AG04450 (cell line): ENCODE measurements around the gene GET3. TPM values are rescaled to one million over a fixed set of nuclear protein-coding genes. Genes with fewer than 3 reads are reported as not detected.

Experiments
- CTCF ChIA-PET: fragments of 300-600, 350-600 bp; formaldehyde crosslinking; extraction: SDS; loops from one replicate; lab custom pipeline; 2022; ENCODE audit warnings: antibody characterized with exemption, inconsistent platforms; lab: Charles Lee
- POLR2A ChIA-PET: fragments of 350-600 bp; formaldehyde crosslinking; extraction: SDS; loops from one replicate; lab custom pipeline; 2021; ENCODE audit warnings: antibody characterized with exemption, inconsistent platforms; lab: Yijun Ruan, JAX
- DNase-seq: peaks from one replicate; pipeline ENCODE4 v3.0.0-alpha.2; 2011; ENCODE audit warnings: low read depth, low spot score
- H3K27ac ChIP-seq: one replicate; pipeline ENCODE4 v1.5.1; 2012; ENCODE audit warnings: low read depth, low read length, control low read depth
- H3K27me3 ChIP-seq: one replicate; pipeline ENCODE4 v1.6.0; 2012; ENCODE audit warnings: low read length; ENCODE audit not compliant: control insufficient read depth, insufficient read depth
- H3K4me3 ChIP-seq: 2 replicates; pipeline ENCODE4 v1.5.1; 2011; ENCODE audit warnings: mild to moderate bottlenecking, low read depth, low read length, control low read depth
- H3K9me3 ChIP-seq: 2 replicates; pipeline ENCODE4 v1.5.1; 2012; ENCODE audit warnings: low read length; ENCODE audit not compliant: control insufficient read depth, insufficient read depth
- polyA plus RNA-seq: library from polyadenylated mRNA; depleted of rRNA; stranded (reverse); fragments of >200 nt; gene quantifications from 2 replicates; pipeline ENCODE4 v1.2.3, GENCODE V29; 2011
- TF ChIP-seq, protein P1 (sequence below): IDR thresholded peaks from 2 replicates; pipeline ENCODE4 v1.5.1; 2011; ENCODE audit warnings: low read depth, low read length, control low read depth, inconsistent platforms

The GET3 gene
- polyA plus RNA-seq, 1 experiment: 114 TPM

DNA sequence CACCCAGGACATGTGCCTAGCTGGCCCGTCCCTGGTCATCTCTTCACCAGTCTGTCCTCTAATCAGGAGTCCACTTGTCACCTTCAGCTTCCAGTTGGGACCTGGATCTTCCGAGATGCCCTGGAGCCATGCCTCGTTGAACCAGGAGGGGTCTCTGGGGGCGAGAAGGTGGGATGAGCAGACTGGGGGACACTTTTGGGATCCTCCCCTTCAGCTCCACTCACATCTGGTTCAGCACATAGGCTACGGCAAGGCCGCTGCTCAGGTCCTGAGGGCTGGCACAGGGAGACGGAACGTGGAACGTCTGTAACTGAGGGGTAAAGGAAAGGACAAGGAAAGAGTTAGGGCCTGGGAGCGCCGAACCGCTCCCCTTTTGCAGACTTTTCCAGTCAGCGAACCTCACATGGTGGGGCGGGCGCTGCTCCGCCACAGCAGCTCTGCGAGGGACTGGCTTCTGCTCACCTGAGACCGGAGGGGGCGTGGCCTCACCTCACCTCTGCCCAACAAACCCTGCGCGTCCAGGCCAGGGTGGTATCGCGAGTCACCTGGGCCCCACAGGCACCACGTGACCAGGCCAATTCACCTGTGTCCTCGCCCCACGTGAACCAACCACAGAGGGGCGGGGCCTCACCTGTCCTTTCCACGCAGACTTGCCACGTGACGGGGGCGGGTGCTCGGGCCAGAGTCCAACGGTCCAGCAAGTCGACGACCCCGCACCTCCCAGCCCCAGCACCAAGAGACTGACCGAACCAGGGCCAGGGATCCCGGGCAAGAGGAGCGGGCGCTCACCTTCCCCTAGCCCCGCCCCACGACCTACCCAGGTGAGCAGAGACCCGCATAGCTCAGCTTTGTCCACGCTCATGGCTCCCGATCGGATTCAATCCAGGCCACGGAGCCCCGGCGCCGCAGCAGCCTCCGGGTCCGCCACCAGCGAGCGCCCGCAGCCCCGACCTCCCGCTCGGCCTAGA is 37.6 kb downstream of the GET3 start, which contains the start of gene HOOK2:
TSS of gene HOOK2 (minus strand) at position 965 of the 968 bp plus-strand sequence. CDS start at position 862, 103 bp downstream.
- H3K9me3 ChIP-seq: peaks cover 3% of the 10 kb centered on the region; the same call in 1 of the 2 replicates
- H3K27ac ChIP-seq: no peak within 1 kb of the TSS
- POLR2A ChIA-PET: interaction anchor here (0.7 to 3.0 kb wide), 3 partner anchors 17 to 37 kb away, joined by 3 to 17 read pairs (median 7); partner anchors contain the start of gene JUNB
- H3K27me3 ChIP-seq: no peaks in the 10 kb centered on the region
- H3K4me3 ChIP-seq: peak within 1 kb of the TSS; percentile 84
- CTCF ChIA-PET: interaction anchor here (0.9 to 7.5 kb wide), 4 partner anchors 10 to 22 kb away, joined by 4 to 92 read pairs (median 31); no protein-coding TSS in a partner anchor
- TF ChIP-seq, protein P1, sequence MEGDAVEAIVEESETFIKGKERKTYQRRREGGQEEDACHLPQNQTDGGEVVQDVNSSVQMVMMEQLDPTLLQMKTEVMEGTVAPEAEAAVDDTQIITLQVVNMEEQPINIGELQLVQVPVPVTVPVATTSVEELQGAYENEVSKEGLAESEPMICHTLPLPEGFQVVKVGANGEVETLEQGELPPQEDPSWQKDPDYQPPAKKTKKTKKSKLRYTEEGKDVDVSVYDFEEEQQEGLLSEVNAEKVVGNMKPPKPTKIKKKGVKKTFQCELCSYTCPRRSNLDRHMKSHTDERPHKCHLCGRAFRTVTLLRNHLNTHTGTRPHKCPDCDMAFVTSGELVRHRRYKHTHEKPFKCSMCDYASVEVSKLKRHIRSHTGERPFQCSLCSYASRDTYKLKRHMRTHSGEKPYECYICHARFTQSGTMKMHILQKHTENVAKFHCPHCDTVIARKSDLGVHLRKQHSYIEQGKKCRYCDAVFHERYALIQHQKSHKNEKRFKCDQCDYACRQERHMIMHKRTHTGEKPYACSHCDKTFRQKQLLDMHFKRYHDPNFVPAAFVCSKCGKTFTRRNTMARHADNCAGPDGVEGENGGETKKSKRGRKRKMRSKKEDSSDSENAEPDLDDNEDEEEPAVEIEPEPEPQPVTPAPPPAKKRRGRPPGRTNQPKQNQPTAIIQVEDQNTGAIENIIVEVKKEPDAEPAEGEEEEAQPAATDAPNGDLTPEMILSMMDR: no peak
- no peak for DNase-seq

DNA sequence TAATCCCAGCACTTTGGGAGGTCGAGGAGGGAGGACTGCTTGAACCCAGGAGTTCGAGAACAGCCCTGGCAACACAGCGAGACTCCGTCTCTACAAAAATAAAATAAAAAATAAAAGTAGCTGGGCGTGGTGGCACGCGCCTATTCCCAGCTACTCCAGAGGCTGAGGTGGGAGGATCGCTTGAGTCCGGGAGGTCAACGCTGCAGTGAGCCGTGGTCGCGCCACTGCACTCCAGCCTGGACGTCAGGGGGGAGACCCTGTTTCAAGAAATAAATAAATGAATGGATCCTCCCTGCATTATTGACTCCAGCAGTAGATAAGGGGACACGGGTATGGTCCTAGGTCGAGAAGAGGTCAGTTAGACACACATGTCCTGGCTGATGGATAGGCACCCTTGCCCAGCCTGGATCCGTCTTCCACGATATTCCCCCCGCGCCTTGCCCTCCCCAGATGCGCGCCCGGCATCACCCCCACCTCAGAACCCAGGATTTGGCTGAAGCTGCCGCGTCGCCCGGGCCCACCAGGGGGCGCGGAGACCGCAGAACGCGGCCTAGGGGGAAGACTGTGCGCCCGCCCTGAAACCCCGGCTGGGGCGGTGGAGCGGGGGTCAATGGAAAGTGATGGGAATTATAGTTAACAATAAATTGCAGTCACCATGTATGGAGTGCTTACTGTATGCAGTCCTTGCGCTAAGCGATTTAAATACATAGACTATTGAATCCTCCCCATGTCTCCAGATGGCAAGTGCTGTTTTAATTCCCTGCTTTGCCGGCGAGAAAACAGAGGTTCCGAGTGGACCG is 40.1 kb downstream of the GET3 start:
- CTCF ChIA-PET: interaction anchor here (0.7 to 7.5 kb wide), 12 partner anchors 11 to 200 kb away, joined by 3 to 92 read pairs (median 5); partner anchors contain the start of gene JUNB
- H3K9me3 ChIP-seq: peaks cover 3% of the 10 kb centered on the region; the same call in 1 of the 2 replicates
- DNase-seq: no peak
- peak overlapping the region; percentile 98 for H3K27ac ChIP-seq
- POLR2A ChIA-PET: interaction anchor here (0.6 to 2.9 kb wide), 6 partner anchors 11 to 165 kb away, joined by 6 to 157 read pairs (median 15); partner anchors contain the start of genes FBXW9 and JUNB
- TF ChIP-seq, protein P1: peak; percentile 88
- H3K27me3 ChIP-seq: no peaks in the 10 kb centered on the region
- peak overlapping the region; percentile 68 for H3K4me3 ChIP-seq

DNA sequence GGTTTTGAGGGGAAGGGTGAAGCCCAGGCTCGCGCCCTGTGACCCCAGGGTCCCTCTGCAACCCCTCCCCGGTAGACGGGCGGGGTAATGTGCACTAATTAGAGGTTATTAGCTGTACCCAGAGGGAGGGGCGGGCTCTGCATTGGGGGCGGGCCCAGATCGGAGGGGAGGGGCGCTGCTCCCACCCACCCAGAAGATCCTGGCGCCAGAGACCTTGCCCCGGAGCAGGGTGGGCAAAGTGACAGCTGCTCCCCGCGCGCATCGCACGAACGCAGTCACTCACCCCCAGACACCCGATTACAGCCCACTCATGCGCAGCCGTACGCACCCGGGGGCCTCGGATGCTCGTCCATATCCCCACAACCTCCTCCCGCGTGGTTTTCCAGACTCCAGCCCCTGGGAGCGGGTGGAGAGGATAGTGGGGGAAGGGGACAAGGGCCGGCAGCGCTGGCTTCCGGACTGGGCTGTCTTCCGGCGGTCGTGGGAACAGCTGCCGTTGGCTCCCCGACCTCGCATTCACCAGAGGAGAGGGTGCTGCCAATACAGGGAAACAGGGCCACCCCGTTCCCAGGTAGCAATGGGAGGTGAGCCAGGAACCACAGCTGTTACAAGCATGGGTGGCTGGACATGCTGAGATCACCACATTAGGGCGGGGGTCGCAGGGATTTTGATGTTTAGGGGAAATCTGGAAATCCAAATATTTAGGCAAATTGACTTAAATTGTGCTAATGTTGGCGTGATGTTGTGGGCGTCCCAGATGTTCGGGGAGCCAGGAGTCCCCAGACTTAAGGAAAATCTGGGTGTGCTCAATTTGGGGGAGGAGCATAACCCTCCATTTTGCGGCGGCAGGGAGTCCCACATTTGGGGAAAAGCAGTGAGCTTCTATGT is 41.0 kb downstream of the GET3 start:
- Histone ChIP-seq H3K27ac (peak overlapping the region; percentile 98), H3K9me3 (peaks cover 3% of the 10 kb centered on the region; the same call in 1 of the 2 replicates), H3K27me3 (no peaks in the 10 kb centered on the region), H3K4me3 (peak overlapping the region; percentile 68)
- ChIA-PET CTCF (interaction anchor here (0.5 to 7.5 kb wide), 10 partner anchors 9 to 70 kb away, joined by 3 to 92 read pairs (median 5); partner anchors contain the start of gene JUNB), POLR2A (interaction anchor here (0.6 to 2.9 kb wide), 7 partner anchors 11 to 164 kb away, joined by 3 to 157 read pairs (median 14); partner anchors contain the start of genes FBXW9 and JUNB)
- TF ChIP-seq, protein P1: no peak
- DNase-seq: no peak

- POLR2A ChIA-PET: interaction anchor here (0.7 to 2.9 kb wide), 5 partner anchors 10 to 32 kb away, joined by 3 to 157 read pairs (median 16); partner anchors contain the start of gene JUNB
- TF ChIP-seq, protein P1: no peak
- CTCF ChIA-PET: interaction anchor here (0.9 to 7.5 kb wide), 6 partner anchors 10 to 69 kb away, joined by 3 to 92 read pairs (median 20); partner anchors contain the start of gene JUNB
These were observed 41.5 kb downstream of the GET3 start for GRCh38 chr19:12778905-12779161.

More at GRCh38 chr19:12778905-12779161, 41.5 kb downstream of the GET3 start:
- H3K9me3 ChIP-seq: peaks cover 3% of the 10 kb centered on the region; the same call in 1 of the 2 replicates
- H3K27me3 ChIP-seq: no peaks in the 10 kb centered on the region
- peak overlapping the region; percentile 68 for H3K4me3 ChIP-seq
- H3K27ac ChIP-seq: peak overlapping the region; percentile 98
- DNase-seq: no peak
